ENCODE measurements around the gene RCAN1.
"Not testable (repeated sequence)": the region's sequence is repeated elsewhere in the genome, so short reads cannot be mapped to it uniquely, and the experiment has no call there.

RCAN1 gene

GRCh38 chr21:34609933-34610549 is 4.9 kb downstream of the RCAN1 start:
- TF ChIP-seq CTCF (IDR thresholded peaks at IDR 0.05; ENCODE audit: control extremely low read depth, extremely low read depth, low read depth, missing control alignments) = no peak
- DNase-seq (ENCODE audit: extremely low spot score) = no peak
- CTCF ChIA-PET = interaction anchor here (1.0 to 15.5 kb wide), 7 partner anchors 9 to 248 kb away, joined by 3 to 237 read pairs (median 3); partner anchors contain the start of gene KCNE1
- POLR2A ChIA-PET = interaction anchor here (0.7 kb wide), 1 partner anchor 27 kb away, joined by 3 read pairs; no protein-coding TSS in a partner anchor

GRCh38 chr21:34609244-34609932 is 5.5 kb downstream of the RCAN1 start:
- TF ChIP-seq CTCF (IDR thresholded peaks at IDR 0.05; ENCODE audit: control extremely low read depth, extremely low read depth, low read depth, missing control alignments) = no peak
- DNase-seq (ENCODE audit: extremely low spot score) = no peak
- ChIA-PET POLR2A (no interaction called here), CTCF (interaction anchor here (1.0 to 15.5 kb wide), 6 partner anchors 8 to 684 kb away, joined by 3 to 237 read pairs (median 3); partner anchors contain the start of gene KCNE1)

- CTCF ChIA-PET = interaction anchor here (0.5 to 15.5 kb wide), 5 partner anchors 9 to 99 kb away, joined by 3 to 237 read pairs (median 4); partner anchors contain the start of gene KCNE1
- POLR2A ChIA-PET; DNase-seq (ENCODE audit: extremely low spot score): not testable (repeated sequence)
These were observed 7.5 kb downstream of the RCAN1 start for GRCh38 chr21:34607376-34607775.

GRCh38 chr21:34606621-34607020 is 8.3 kb downstream of the RCAN1 start:
- POLR2A ChIA-PET = no interaction called here
- no peak for TF ChIP-seq CTCF (IDR thresholded peaks at IDR 0.05; ENCODE audit: control extremely low read depth, extremely low read depth, low read depth, missing control alignments)
- CTCF ChIA-PET = interaction anchor here (1.2 to 15.5 kb wide), 4 partner anchors 10 to 98 kb away, joined by 3 to 237 read pairs (median 4); partner anchors contain the start of gene KCNE1
- no peak for DNase-seq (ENCODE audit: extremely low spot score)

GRCh38 chr21:34606051-34606450 is 8.9 kb downstream of the RCAN1 start:
- ChIA-PET CTCF (interaction anchor here (0.9 to 15.5 kb wide), 3 partner anchors 20 to 97 kb away, joined by 3 to 237 read pairs (median 33); partner anchors contain the start of gene KCNE1), POLR2A (no interaction called here)
- no peak for TF ChIP-seq CTCF (IDR thresholded peaks at IDR 0.05; ENCODE audit: control extremely low read depth, extremely low read depth, low read depth, missing control alignments)

GRCh38 chr21:34604956-34605355 is 10.0 kb downstream of the RCAN1 start:
- DNase-seq (ENCODE audit: extremely low spot score); POLR2A ChIA-PET: not testable (repeated sequence)
- CTCF ChIA-PET = interaction anchor here (1.1 to 15.5 kb wide), 6 partner anchors 9 to 96 kb away, joined by 6 to 237 read pairs (median 41); partner anchors contain the start of genes KCNE1 and RCAN1

More at GRCh38 chr21:34606051-34606450, 8.9 kb downstream of the RCAN1 start:
- no peak for DNase-seq (ENCODE audit: extremely low spot score)

GRCh38 chr21:34604556-34604955 is 10.4 kb downstream of the RCAN1 start:
- ChIA-PET POLR2A (no interaction called here), CTCF (interaction anchor here (1.1 to 15.5 kb wide), 8 partner anchors 10 to 96 kb away, joined by 6 to 237 read pairs (median 33); partner anchors contain the start of genes KCNE1 and RCAN1)
- no peak for TF ChIP-seq CTCF (IDR thresholded peaks at IDR 0.05; ENCODE audit: control extremely low read depth, extremely low read depth, low read depth, missing control alignments)
- no peak for DNase-seq (ENCODE audit: extremely low spot score)

Data from GM10248 (cell line).